Skin of body (tissue), 2 donors: Measurements from ENCODE around the gene SLC30A1. TPM values are rescaled to one million over a fixed set of nuclear protein-coding genes. Genes with fewer than 3 reads are reported as not detected.
"Not testable (repeated sequence)": the region's sequence is repeated elsewhere in the genome, so short reads cannot be mapped to it uniquely, and the experiment has no call there.

Experiments used
- DNase-seq: peaks from one replicate; lab custom pipeline; 2025; lab: John Stamatoyannopoulos, UW
- total RNA-seq: library from RNA; depleted of rRNA; stranded (reverse); fragments of >200 nt; gene quantifications from one replicate; pipeline ENCODE4 v1.2.3, GENCODE V29; 2014

The SLC30A1 gene
- total RNA-seq, 1 donor from 2014 or later: 51.7 TPM

- no peak for DNase-seq
Measured at GRCh38 chr1:211549092-211549711, 29.8 kb downstream of the SLC30A1 start.

- no peak for DNase-seq
Measured at GRCh38 chr1:211548321-211549091, 30.5 kb downstream of the SLC30A1 start.

GRCh38 chr1:211547710-211548109, 31.3 kb downstream of the SLC30A1 start:
- DNase-seq: no peak

GRCh38 chr1:211546543-211546942, 32.4 kb downstream of the SLC30A1 start:
- DNase-seq: no peak

- DNase-seq: no peak
Measured at GRCh38 chr1:211543025-211543424, 35.9 kb downstream of the SLC30A1 start.

- peak; percentile 6 for DNase-seq
Measured at GRCh38 chr1:211541720-211542477, 37.1 kb downstream of the SLC30A1 start.

GRCh38 chr1:211541278-211541677, 37.7 kb downstream of the SLC30A1 start:
- DNase-seq: no peak

- not testable (repeated sequence) for DNase-seq
Measured at GRCh38 chr1:211540824-211541223, 38.1 kb downstream of the SLC30A1 start.

GRCh38 chr1:211538287-211538686, 40.7 kb downstream of the SLC30A1 start:
- no peak for DNase-seq

GRCh38 chr1:211537253-211537652, 41.7 kb downstream of the SLC30A1 start:
- DNase-seq: no peak

GRCh38 chr1:211536606-211537005, 42.4 kb downstream of the SLC30A1 start:
- no peak for DNase-seq

- DNase-seq: no peak
Measured at GRCh38 chr1:211535346-211535745, 43.6 kb downstream of the SLC30A1 start.

- no peak for DNase-seq
Measured at GRCh38 chr1:211534545-211535291, 44.2 kb downstream of the SLC30A1 start.

- no peak for DNase-seq
Measured at GRCh38 chr1:211532088-211532444, 46.9 kb downstream of the SLC30A1 start.

GRCh38 chr1:211531194-211532087, 47.5 kb downstream of the SLC30A1 start:
- no peak for DNase-seq

GRCh38 chr1:211530102-211530501, 48.9 kb downstream of the SLC30A1 start:
- no peak for DNase-seq

GRCh38 chr1:211529453-211529852, 49.5 kb downstream of the SLC30A1 start:
- no peak for DNase-seq

GRCh38 chr1:211529011-211529410, 50.0 kb downstream of the SLC30A1 start:
- no peak for DNase-seq

- no peak for DNase-seq
Measured at GRCh38 chr1:211527888-211528287, 51.1 kb downstream of the SLC30A1 start.

GRCh38 chr1:211527006-211527405, 52.0 kb downstream of the SLC30A1 start:
- no peak for DNase-seq

GRCh38 chr1:211526101-211526500, 52.9 kb downstream of the SLC30A1 start:
- no peak for DNase-seq
